ENCODE results near the gene RANBP3.
A peak's percentile ranks its signal among the peaks of the same experiment; 100 is the strongest.

The RANBP3 gene

DNA sequence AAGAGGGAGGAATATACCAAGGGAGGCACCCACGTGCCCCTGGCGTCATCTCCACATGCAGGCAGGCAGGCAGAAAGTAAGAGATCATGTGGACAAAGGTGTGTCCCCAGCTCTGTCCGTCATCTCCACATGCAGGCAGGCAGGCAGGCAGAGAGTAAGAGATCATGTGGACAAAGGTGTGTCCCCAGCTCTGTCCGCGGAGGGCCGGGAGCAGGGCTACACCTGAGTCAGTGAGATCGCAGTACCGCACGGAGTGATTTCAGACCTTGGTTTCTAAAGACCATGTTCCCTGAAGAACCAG lies 41.7 kb downstream of the RANBP3 start:
- Histone ChIP-seq H3K4me3 (ENCODE audit: low read depth, low read length) (no peak overlapping the region), H3K9me3 (ENCODE audit: control insufficient read depth, insufficient read depth, low read depth, low read length) (no peaks in the 10 kb centered on the region), H3K36me3 (ENCODE audit: control insufficient read depth in 2 of 2, insufficient read depth in 1 of 2, low read length in 2 of 2) (peaks cover 7 to 69% of the 10 kb centered on the region in 2 experiments), H3K27ac (ENCODE audit: extremely low read depth, low read depth, low read length) (no peak overlapping the region), H3K4me1 (ENCODE audit: control insufficient read depth, insufficient read depth, low read length) (peaks cover 4% of the 10 kb centered on the region; the same call in 1 of the 2 replicates)
- ChIA-PET CTCF (interaction anchor here (0.6 kb wide), 1 partner anchor 87 kb away, joined by 3 read pairs; no protein-coding TSS in a partner anchor), POLR2A (interaction anchor here (0.6 kb wide), 1 partner anchor 434 kb away, joined by 3 read pairs; no protein-coding TSS in a partner anchor)
- no peak for TF ChIP-seq HOXD13 (CRISPR knock-in tag; IDR thresholded peaks at IDR 0.05; ENCODE audit: borderline replicate concordance)
- TF ChIP-seq ZNF311 (tag by site-specific recombination; IDR thresholded peaks at IDR 0.05; ENCODE audit: borderline replicate concordance), result no peak
- no peak for TF ChIP-seq ZNF324 (tag by site-specific recombination; IDR thresholded peaks at IDR 0.05)
- TF ChIP-seq GLI4 (tag by site-specific recombination; IDR thresholded peaks at IDR 0.05), result no peak
- no peak for TF ChIP-seq ZNF280C (tag by site-specific recombination; IDR thresholded peaks at IDR 0.05)
- TF ChIP-seq ZNF530 (tag by site-specific recombination; IDR thresholded peaks at IDR 0.05; ENCODE audit: low read depth), result no peak
- no peak for TF ChIP-seq AEBP2 (tag by site-specific recombination; IDR thresholded peaks at IDR 0.05; ENCODE audit: borderline replicate concordance)
- TF ChIP-seq INSM2 (tag by site-specific recombination; IDR thresholded peaks at IDR 0.05), result no peak
- TF ChIP-seq ZNF777 (tag by site-specific recombination; IDR thresholded peaks at IDR 0.05; ENCODE audit: borderline replicate concordance), result no peak

DNA sequence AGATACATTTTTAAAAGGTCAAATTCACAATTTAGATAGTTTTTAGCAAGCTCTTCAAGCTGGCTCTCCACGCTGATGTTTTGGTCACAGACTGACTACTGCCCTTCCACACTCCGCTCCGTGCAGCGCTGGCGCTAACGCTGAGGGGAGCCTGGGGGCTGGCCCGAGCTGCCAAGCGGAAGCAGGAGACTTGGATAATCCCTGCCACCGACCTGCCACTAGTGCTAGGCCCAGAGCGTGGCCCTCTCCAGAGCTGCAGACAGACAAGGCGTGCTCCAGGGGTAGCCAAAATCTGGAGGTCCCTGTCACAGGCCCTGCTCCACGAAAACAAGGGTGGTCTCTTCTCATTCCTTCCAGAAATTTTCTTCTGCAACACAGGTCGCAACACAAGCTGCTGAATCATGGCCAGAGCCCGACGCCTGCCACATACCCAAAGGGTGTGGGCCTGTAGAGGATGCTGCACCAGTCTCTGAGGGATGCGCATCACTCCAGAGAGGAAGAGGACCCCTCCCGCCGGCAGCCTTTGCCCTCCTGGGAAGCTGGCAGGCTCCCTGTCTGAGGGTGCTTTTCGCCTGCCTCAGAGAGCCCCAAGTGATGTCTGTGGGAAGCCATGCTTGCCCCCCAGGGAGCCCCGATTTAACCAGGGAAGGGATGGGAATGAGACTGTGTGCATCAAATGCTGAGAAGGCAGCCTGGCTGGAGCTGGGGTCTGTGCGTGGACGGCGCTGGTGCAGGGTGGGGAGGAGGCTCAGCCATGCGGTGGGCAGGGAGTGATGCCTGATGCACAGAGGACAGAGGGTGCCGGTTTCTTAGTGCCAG lies 42.3 kb downstream of the RANBP3 start:
- TF ChIP-seq ZNF654 (tag by site-specific recombination; IDR thresholded peaks at IDR 0.05; ENCODE audit: low read depth) (no peak), KLF1 (tag by site-specific recombination; IDR thresholded peaks at IDR 0.05) (no peak), OSR2 (tag by site-specific recombination; IDR thresholded peaks at IDR 0.05) (peak; percentile 77), GLIS1 (tag by site-specific recombination; IDR thresholded peaks at IDR 0.05) (peak; percentile 39; the same call in 1 of the 2 replicates), ZBTB21 (tag by site-specific recombination; IDR thresholded peaks at IDR 0.05) (no peak), ZNF843 (tag by site-specific recombination; IDR thresholded peaks at IDR 0.05) (no peak), ZNF114 (tag by site-specific recombination; IDR thresholded peaks at IDR 0.05) (no peak), ZNF561 (tag by site-specific recombination; IDR thresholded peaks at IDR 0.05; ENCODE audit: borderline replicate concordance) (peak; percentile 4; the same call in 1 of the 2 replicates)
- Histone ChIP-seq H3K27ac (ENCODE audit: extremely low read depth, low read depth, low read length) (no peak overlapping the region), H3K36me3 (ENCODE audit: control insufficient read depth in 2 of 2, insufficient read depth in 1 of 2, low read length in 2 of 2) (peaks cover 8 to 69% of the 10 kb centered on the region in 2 experiments), H3K9me3 (ENCODE audit: control insufficient read depth, insufficient read depth, low read depth, low read length) (no peaks in the 10 kb centered on the region), H3K4me1 (ENCODE audit: control insufficient read depth, insufficient read depth, low read length) (peaks cover 4% of the 10 kb centered on the region; the same call in 1 of the 2 replicates), H3K4me3 (ENCODE audit: low read depth, low read length) (no peak overlapping the region)
- CTCF ChIA-PET, result interaction anchor here (1.2 to 1.7 kb wide), 2 partner anchors 11 to 132 kb away, joined by 4 to 7 read pairs; partner anchors contain the start of gene NRTN
- POLR2A ChIA-PET, result no interaction called here
